Measurements from ENCODE around the gene GPX7.
A peak's percentile ranks its signal among the peaks of the same experiment; 100 is the strongest.

GPX7 gene

DNA sequence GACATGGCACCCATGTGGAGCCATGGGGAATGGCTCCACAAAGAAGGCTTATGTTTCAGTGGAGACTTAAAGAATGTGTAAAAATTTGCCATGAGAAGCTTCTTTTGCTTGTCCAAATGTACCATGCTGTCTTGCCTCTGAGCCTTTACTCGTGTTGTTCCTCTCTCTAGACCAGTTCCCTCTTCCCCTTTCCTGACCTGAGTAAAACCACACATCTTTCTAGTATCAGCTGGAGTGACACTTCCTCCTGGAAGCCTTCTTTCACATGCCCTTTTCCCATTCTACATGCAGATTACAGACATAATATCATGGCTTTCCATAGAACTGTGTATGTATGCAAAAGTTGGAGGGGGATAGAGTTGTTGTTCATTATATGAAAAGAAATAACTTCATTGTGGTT lies 13.6 kb upstream of the GPX7 start:
- DNase-seq, result no peak

DNA sequence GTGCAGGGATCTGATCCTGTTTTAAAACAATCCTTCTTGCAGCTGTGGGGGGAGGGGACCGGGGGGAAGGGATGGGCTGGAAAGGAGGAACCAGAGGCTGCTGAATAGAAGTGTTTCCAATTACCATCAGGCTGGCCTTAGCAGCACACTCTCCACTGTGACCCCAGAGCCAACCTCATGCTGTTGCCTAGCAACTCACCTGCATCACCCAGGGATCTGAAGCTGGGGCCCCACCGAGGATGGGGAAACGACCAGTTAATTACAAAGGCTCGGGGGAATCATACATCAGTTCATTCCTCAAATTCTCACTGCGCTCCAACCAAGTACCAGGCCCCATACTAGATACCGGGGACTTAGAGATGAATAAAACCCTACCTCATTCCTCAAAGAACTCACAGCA lies 11.9 kb upstream of the GPX7 start:
- DNase-seq, result peak; percentile 54

DNA sequence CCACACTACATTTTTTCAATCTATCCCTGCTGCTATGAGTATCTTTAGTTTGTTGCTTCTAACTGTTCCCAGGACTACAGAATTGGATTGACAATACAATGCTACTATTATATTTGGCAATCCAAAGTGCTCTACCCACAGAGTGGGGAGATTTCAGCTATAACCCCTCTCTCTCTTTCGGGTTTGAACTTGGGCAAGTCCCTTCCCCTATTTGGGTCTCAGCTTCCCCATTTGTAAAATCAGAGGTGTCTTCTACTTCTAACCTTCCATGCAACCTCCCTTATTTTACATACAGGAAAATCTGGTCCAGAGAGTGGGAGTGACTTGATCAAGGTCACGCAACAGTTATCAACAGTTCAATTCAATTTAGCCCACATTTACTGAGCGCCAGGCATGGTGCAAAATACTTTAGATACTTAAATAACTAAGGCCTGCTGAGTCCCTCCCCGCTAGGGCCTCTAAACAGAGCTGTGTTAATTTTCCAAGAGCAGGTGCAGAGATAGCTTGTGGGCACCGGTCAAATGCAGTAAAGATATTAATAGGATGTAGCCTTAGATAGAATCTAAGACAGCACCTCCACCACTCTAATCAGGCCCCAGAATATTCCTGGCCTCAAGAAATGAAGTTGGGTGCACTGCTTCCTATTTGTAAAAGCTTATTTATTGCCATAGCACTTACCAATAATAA lies 9.4 kb upstream of the GPX7 start:
- DNase-seq, result no peak

DNA sequence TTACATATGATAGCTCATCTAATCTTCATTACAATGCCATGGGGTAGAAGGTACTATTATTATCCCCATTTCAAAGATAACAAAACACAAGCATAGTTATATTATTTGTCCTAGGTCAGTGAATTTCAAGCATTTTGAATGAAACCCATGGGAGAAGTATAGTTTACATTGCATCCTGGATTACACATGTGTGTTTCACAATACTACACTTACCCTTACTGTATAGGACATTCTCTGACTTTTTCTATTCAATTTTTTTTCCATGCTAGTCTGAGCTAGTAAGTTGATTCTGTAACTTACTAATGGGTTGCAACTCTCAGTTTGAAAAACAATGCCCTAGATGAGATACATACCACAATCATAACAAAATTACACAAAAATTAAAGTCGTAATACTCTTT lies 8.7 kb upstream of the GPX7 start:
- no peak for DNase-seq

DNA sequence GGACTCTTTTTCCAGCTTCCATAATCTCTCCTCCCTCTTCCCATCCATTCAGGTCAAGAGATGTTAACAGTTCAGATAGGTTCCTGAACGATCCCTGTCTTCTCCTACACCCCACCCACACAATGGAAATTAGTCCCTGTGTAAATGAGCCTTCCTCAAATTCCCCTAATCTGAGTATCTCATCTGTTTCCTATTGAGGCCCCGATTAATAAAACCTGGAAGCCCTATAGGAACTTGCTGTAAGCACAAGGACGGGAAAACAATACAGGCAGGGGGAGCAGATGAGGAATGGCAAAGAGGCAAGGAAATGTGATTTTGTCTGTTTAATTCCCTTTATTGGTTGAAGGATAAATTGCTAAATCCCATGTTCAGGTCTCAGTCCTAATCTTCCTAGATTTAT lies 7.1 kb upstream of the GPX7 start:
- no peak for DNase-seq

DNA sequence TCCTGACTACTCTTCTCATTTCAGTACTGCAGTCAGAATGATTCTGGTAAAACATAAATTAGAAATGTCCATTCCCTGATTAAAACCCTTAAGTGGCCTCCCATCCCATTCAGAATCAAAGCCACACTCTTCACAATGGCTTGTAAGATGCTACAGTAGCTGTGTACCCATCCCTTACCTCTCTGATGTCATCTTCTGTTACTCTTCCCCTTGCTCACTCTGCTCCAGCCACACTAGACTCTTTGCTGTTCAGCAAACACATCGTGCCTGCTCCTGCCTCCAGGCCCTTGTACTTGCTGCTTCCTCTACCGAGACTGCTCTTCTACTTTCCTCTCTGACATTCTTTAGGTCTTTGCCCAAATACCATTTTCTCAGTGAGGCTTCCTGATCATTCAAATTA lies 4.3 kb upstream of the GPX7 start:
- no peak for DNase-seq

DNA sequence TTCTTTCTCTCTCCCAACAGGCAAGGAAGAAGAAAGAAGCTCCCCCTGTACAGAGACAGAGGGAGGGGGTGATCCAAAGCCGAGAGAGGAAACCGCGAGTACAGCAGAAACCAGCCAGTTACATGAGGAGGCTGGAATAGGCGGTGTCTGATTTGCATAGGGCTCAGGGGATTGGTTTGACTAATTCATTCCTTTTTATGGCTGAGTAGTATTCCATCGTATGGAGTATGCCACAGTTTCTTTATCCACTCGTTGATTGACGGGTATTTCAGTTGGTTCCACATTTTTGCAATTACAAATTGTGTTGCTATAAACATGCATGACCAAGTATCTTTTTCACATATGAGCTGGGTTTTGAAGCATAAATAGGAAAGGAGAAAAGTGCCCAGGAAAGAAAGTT lies 3.4 kb upstream of the GPX7 start:
- no peak for DNase-seq

DNA sequence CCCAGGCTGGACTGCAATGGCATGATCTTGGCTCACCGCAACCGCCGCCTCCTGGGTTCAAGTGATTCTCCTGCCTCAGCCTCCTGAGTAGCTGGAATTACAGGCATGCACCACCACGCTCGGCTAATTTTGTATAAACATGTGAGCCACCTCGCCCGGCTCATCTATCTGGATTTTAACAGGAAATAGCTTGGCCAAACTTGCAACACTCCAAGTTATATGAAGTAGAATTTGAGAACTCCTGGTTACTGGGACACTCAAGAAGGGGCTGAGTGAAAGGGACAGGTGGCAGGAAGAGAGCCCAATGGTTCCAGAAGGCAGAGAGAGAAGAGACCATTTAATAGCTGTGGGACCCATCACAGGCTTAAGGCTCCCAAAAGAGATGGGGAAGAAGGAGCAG lies 2.9 kb upstream of the GPX7 start:
- DNase-seq, result no peak

DNA sequence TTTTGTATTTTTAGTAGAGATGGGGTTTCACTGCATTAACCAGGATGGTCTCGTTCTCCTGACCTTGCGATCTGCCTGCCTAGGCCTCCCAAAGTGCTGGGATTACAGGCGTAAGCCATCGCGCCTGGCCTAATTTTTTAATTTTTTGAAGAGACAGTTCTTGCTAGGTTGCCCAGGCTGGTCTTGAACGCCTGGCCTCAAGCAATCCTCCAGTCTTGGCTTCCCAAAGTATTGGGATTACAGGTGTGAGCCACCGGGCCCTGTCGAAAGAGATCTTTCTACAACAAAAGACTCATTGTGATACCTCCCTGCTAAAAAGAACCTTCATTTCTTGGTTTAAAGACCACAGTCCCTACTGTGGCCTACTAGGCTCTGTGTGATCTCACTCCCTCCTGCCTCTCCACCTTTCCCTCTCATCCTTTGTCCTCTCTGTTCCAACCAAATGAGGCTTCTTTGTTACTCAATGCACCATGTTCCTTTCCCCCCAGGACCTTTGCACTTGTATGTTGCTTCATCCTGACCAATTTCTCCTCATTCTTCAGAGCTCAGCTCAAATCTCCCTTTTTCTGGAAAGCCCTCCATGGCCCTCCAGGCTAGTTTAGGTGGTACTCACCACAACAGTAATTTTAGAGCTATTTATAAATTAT lies 1.5 kb upstream of the GPX7 start:
- no peak for DNase-seq

DNA sequence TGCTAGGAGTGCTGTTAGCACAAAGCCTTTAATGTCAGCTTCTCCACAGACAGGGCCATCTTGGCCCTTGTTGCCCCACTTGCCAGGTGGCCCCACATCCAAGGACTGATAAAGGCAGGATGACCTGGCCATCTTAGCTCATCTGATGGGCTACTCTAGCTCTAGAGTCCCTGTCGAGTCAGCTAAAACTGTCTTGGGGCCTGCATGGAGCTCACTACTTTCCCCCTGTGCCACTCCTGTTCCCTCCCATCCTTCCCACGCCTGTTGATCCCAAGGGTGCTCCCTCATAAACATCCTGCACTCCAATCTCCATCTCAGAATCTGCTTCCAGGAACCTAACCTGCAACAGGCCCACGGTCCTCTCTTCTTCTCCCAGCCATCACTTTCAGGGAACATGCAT lies 652 bp upstream of the GPX7 start:
- DNase-seq, result no peak

DNA sequence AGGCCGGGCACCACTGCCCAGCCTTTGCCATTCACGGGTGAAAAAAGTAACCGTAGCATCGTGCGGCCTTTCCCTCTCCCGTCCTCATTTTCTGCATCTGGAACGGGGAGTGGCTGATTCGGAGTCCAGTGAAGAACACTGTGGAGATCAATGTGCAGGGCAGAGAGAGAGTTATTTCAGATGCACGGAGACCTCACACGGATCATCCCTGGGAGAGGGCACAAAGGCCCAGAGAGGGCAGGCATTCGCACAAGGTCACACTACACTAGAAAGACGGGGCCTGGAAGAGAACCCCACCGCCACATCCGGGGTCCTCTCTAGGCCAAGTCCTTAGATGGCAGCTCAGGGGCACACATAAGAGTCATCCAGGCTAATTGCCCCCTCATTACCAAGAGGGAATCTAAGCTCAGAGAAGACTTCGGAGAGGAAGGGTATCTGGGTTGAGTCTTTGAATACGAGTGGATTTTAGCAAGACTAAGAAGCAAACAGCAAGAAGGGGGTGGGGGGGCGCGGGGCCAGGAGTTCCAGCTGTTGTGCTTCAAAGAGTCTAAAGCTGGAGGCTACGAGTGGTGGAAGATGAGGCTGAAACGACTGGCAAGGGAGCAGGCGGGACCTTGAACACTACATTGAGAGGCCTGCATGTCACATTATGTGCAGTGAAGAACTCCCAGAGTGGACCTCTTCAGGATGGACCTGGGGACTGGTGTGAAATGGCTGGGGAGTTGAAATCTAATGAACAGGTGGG lies 857 bp downstream of the GPX7 start:
- no peak for DNase-seq

DNA sequence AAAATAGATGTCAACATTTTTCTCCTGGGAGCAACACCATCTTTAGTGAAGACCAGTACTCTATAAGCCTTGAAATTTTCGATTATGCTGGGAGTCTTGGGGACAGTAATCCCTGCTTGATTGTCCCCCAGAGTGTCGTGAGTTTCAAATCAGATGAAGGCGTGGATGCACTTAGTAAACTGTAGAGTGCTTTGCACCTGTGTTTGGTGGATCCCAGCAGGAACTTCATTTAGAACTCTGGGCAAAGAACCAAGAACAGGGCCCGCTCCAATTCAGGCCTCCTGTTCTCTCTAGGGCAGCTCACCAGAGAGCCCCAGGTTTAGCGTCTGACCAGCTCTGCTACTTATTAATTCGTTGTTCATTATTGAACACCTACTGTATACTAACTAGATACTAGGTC lies 1.5 kb downstream of the GPX7 start:
- DNase-seq, result no peak

DNA sequence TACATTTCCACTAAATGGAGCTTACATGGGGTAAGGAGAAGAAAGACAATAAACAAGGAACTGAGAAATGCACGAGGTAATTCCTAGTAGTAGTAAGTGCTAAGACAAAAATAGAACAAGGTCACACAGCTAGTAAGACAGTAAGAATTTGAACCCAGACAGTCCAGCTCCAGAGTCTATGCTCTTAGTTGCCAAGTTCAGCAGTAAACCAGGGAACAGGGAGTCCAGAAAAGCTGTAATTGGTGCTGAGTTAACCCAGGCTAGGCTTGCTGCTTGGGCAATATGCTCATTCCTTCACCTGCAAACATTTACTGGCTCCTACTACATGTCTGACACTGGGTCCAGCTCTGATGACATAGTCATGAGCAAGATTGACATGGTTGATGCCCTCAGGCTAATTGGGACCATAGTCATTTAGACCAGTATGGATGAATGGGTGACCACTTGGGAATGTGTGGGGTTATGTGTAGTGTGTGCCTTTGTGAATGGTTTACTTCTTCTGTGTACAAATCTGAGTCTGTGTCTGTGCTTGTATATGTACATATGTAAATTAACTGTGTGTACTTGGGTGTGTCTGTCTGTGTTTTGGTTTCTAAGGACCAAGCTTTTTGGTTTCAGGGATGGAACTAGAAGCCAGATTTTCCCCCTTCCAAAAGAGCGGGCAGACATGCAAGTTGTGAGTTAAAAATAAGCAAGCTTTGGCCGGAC lies 2.0 kb downstream of the GPX7 start:
- DNase-seq, result no peak

DNA sequence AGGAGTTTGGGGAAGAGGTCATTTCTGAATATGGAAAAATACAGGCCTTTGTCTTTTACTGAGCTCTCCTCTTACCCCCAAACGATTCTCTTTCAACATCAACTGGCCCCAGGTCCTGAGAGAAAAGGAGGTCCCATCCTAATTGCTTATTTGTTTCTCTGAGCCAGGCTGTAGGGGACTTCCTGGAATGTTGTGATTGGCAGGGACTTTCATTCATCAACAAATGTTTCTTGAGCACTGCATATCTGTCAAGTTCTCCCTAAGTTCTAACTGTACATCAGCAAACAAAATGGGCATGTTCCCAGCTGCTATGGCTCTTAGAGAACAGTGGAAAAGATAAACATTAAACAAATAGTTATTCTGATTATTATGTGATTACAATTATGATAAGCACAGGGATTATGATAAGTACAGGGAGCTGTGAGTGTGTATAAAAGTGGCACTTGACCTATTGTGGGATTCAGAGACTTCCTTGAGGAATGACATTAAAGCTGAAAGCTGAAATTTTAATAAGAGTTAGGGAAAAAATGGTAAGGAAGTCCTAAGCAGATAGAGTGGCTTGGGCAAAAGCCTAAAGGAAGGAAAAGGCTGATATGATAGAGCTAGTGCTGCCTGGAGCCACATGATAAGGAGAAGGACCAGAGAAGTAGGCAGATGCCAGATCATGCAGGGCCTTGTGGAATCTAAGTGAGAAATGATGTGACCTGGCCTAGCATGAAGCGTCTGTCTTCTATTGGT lies 11.6 kb downstream of the GPX7 start:
- DNase-seq, result no peak

DNA sequence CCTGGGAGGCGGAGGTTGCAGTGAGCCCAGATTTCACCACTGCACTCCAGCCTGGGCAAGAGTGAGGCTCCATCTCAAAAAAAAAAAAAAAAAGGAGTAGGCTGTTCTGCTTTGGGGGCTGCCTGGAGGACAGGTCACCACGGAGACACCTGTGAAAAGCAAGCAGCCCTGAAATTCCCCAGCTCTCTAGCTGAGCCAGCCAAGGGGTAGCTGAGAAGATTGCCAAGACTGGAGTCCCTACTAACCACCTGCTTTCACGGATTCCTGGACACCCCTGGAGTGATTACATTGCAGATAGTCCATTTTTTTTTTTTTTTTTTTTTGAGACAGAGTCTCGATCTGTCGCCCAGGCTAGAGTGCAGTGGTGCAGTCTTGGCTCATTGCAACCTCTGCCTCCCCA lies 12.5 kb downstream of the GPX7 start:
- no peak for DNase-seq

DNA sequence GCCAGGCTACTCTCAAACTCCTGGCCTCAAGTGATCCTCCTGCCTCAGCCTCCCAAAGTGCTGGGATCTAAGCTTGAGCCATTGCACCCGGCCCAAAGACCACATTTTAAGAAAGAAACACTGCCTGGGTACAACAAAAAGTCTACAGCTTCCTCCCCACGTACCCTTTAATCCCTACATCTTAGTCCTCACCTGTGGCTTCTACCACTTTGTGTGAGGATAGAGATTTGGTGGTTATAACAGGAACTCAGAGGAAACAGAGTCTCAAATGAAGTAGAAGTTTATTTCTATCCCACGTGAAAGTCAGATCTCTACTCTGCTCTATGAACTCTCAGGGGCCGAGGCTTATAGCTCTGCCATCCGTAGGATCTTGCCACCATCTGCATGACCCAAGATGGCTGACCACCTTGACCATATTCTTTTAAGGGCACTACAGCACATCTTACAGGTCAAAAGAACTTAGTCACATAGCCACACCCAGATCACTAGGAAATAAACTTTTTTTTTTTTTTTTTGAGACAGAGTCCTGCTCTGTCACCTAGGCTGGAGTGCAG lies 13.4 kb downstream of the GPX7 start:
- DNase-seq, result no peak

DNA sequence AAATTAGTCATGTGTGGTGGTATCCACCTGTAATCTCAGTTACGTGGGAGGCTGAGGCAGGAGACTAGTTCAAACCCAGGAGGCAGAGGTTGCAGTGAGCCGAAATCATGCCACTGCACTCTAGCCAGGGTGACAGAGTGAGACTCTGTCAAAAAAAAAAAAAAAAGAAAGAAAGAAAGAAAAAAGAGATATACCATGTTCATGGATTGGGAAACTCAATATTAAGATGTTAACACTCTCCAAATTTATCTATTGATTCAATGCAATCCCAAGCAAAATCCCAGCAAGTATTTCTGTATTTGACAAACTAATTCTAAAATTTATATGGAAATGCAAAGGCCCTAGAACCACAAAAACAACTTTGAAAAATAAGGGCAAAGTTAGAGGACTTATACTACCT lies 19.8 kb downstream of the GPX7 start:
- no peak for DNase-seq

DNA sequence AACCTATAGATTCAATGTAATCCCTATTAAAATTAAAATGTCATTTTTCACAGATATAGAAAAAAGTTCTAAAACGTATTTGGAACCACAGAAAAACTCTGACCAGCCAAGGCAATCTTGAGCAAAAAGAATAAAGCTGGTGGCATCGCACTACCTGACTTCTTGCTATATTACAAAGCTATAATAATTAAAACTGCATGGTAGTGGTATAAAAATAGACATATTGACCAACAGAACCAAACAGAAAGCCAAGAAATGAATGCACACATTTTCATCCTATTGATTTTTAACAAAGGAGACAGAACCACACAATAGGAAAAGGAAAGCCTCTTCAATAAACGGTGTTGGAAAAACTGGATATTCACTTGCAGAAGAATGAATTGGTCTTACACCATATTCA lies 21.6 kb downstream of the GPX7 start:
- no peak for DNase-seq

DNA sequence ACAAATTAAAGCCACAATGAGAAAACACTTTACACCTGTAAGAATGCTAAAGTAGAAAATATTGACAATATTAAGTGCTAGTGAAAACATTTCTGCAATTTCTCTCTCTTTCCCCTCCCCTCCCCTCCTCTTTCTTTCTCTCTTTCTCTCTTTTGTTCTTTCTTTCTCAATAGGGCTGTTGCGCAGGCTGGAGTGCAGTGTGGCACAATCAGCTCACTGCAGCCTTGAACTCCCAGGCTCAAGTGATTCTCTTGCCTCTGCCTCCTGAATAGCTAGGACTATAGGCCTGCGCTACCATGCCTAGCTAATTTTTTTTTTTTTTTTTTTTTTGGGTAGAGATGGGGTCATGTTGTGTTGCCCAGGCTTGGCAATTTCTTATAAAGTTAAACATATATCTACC lies 24.9 kb downstream of the GPX7 start:
- no peak for DNase-seq

DNA sequence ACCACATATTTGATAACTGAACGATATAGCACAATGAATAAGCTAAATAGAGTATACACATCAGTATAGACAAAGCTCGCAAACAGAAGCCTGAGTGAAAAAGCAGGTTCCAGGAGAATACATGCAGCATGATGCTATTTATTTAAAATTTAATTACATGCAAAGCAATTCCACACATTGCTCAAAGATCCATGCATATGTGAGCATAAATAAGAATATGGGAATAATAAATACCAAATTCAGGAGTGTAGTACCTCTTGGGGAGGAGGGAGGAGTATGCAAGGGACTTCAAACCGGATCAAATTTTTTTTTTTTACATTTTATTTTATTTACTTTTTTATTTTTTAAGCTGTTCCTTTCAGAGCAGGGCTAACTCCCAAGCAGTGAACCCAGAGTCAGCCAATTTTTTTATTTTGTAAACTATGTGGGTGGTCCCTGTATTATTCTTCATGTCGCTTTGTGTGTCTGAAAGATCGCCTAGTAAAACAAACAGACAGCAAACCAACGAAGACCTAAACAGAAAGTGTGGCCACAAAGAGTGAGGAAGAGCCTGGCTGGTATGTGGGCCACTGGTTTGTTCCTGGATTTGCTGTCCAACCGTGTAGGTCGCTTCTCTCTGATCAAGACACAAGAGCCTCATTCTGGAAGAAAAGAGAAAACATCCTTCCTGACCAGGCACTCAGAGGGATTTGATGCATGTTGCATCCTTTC lies 26.6 kb downstream of the GPX7 start:
- DNase-seq, result no peak

DNA sequence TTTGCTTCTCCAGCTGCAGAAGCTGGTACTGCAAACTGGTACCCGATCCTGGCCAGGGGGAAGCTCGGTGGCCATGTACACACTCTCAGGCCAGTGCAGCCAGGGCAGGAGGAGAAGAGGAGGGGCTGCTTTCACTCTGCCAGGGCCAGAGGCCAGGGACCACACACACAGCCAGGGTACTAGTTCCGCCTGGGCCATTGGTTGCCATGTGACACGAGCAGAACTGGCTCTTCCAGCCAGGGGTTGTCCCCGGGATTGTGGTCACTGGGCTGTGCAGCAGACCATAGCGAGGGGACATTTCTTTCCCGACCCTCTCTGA lies 27.1 kb downstream of the GPX7 start:
- no peak for DNase-seq

DNA sequence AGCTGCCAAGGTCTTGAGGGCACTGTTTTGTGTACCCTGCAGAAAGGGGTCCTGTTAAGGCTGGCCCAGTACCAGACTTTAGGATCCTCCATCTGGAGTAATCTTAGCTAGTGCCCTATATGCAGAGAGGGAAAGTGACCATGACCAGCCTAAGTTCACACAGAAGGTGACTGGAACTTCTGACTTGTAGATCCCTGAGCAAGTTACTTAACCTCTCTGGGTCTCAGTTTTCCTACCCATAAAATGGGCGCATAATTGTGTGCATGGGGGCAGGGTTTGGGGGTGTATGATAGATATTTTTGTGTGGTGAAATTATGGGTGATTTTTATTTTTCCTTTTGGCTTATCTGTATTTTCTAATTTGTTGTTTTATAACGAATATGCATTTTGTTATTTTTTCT lies 27.5 kb downstream of the GPX7 start:
- no peak for DNase-seq
